Epithelial cell of esophagus (primary cell): ENCODE data around the gene CLIP1.
"Not testable (repeated sequence)": the region's sequence is repeated elsewhere in the genome, so short reads cannot be mapped to it uniquely, and the experiment has no call there.

Source experiments
- DNase-seq: peaks from one replicate; pipeline ENCODE4 v3.0.0; 2010; ENCODE audit warnings: low read depth
- H3K4me3 ChIP-seq: 2 replicates; pipeline ENCODE4 v1.5.1; 2011; ENCODE audit warnings: mild to moderate bottlenecking, low read length, control low read depth
- CTCF ChIP-seq: IDR thresholded peaks from 2 replicates; pipeline ENCODE4 v1.5.1; 2011; ENCODE audit warnings: low read depth, mild to moderate bottlenecking, low read length, control low read depth, inconsistent platforms; ENCODE audit not compliant: insufficient read depth; ENCODE audit errors: missing control alignments

Gene CLIP1

GRCh38 chr12:122276242-122276641 is 146.2 kb downstream of the CLIP1 start:
- no peak overlapping the region for H3K4me3 ChIP-seq
- no peak for DNase-seq
- TF ChIP-seq CTCF, result no peak

GRCh38 chr12:122275459-122275858 is 147.0 kb downstream of the CLIP1 start:
- TF ChIP-seq CTCF, result no peak
- DNase-seq, result no peak
- H3K4me3 ChIP-seq, result no peak overlapping the region

- DNase-seq, result peak; percentile 99
- peak within 1 kb of the TSS; percentile 83 for H3K4me3 ChIP-seq
- TF ChIP-seq CTCF, result no peak
Observed at GRCh38 chr12:122266230-122266901, 156.1 kb downstream of the CLIP1 start, which contains the start of gene VPS33A. VPS33A (minus strand) TSS chr12:122266494; CDS start chr12:122266408, 86 bp downstream.

GRCh38 chr12:122265886-122266229 is 156.6 kb downstream of the CLIP1 start:
- no peak for TF ChIP-seq CTCF
- H3K4me3 ChIP-seq, result peak overlapping the region; percentile 83
- DNase-seq, result peak; percentile 56

- no peak for DNase-seq
- TF ChIP-seq CTCF, result no peak
- peak overlapping the region; percentile 83 for H3K4me3 ChIP-seq
Observed at GRCh38 chr12:122265476-122265875, 157.0 kb downstream of the CLIP1 start.

- not testable (repeated sequence) for H3K4me3 ChIP-seq, DNase-seq
Observed at GRCh38 chr12:122260735-122261134, 161.7 kb downstream of the CLIP1 start.

- not testable (repeated sequence) for DNase-seq, H3K4me3 ChIP-seq
Observed at GRCh38 chr12:122258939-122259338, 163.5 kb downstream of the CLIP1 start.

- not testable (repeated sequence) for H3K4me3 ChIP-seq
Observed at GRCh38 chr12:122258462-122258861, 164.0 kb downstream of the CLIP1 start.

GRCh38 chr12:122250536-122250935 is 171.9 kb downstream of the CLIP1 start:
- DNase-seq, result no peak
- H3K4me3 ChIP-seq, result no peak overlapping the region
- no peak for TF ChIP-seq CTCF

More at GRCh38 chr12:122258462-122258861, 164.0 kb downstream of the CLIP1 start:
- peak; percentile 22 for DNase-seq
